HepG2 (cell line): ENCODE data around the gene PGP. TPM values are rescaled to one million over a fixed set of nuclear protein-coding genes. Genes with fewer than 3 reads are reported as not detected.

Source experiments
- BRCA1 ChIP-seq: sonication (generic); formaldehyde crosslinking; IDR thresholded peaks from 2 replicates; pipeline ENCODE4 v1.4.0; 2020; ENCODE audit warnings: missing genetic modification reagents
- CBX5 ChIP-seq: sonication (generic); formaldehyde crosslinking; IDR thresholded peaks from 2 replicates; pipeline ENCODE4 v1.4.0; 2020; ENCODE audit warnings: missing genetic modification reagents, borderline replicate concordance
- FOXC1 ChIP-seq: sonication (generic); formaldehyde crosslinking; IDR thresholded peaks from 2 replicates; pipeline ENCODE4 v1.8.0; 2022; ENCODE audit warnings: mild to moderate bottlenecking, missing genetic modification reagents, borderline replicate concordance
- GTF3A ChIP-seq: sonication (generic); formaldehyde crosslinking; conservative IDR thresholded peaks from 2 replicates; pipeline ENCODE4 v1.4.0; 2020; ENCODE audit warnings: mild to moderate bottlenecking, missing genetic modification reagents
- KDM5B ChIP-seq: sonication (generic); formaldehyde crosslinking; IDR thresholded peaks from 2 replicates; pipeline ENCODE4 v1.4.0; 2020; ENCODE audit warnings: missing genetic modification reagents, mild to moderate bottlenecking, borderline replicate concordance
- NCOA1 ChIP-seq: sonication (generic); formaldehyde crosslinking; IDR thresholded peaks from 2 replicates; pipeline ENCODE4 v1.9.0; 2021; ENCODE audit warnings: missing genetic modification reagents
- RBAK ChIP-seq: sonication (generic); formaldehyde crosslinking; IDR thresholded peaks from 2 replicates; pipeline ENCODE4 v1.5.1; 2020; ENCODE audit warnings: mild to moderate bottlenecking, missing genetic modification reagents
- REL ChIP-seq: sonication (generic); formaldehyde crosslinking; conservative IDR thresholded peaks from 2 replicates; pipeline ENCODE4 v1.8.0; 2022; ENCODE audit warnings: mild to moderate bottlenecking, missing genetic modification reagents, moderate library complexity
- RNF219 ChIP-seq: sonication (generic); formaldehyde crosslinking; IDR thresholded peaks from 2 replicates; pipeline ENCODE4 v1.5.0; 2020; ENCODE audit warnings: mild to moderate bottlenecking, missing genetic modification reagents
- SKIL ChIP-seq: sonication (generic); formaldehyde crosslinking; IDR thresholded peaks from 2 replicates; pipeline ENCODE4 v1.8.0; 2022; ENCODE audit warnings: missing genetic modification reagents, mild to moderate bottlenecking, moderate library complexity, borderline replicate concordance
- SRSF4 ChIP-seq: fragments of 200-400 bp; formaldehyde crosslinking; IDR thresholded peaks from one replicate; pipeline ENCODE4 v1.6.1; 2018; ENCODE audit warnings: mild to moderate bottlenecking, low read depth, low read length, moderate library complexity; ENCODE audit not compliant: poor library complexity, severe bottlenecking
- TBL1XR1 ChIP-seq: fragments of 150-350 bp; IDR thresholded peaks from 2 replicates; pipeline ENCODE4 v1.6.1; 2014; ENCODE audit warnings: borderline replicate concordance, low read length; ENCODE audit not compliant: partially characterized antibody
- TMF1 ChIP-seq: sonication (generic); formaldehyde crosslinking; IDR thresholded peaks from 2 replicates; pipeline ENCODE4 v1.8.1; 2022; ENCODE audit warnings: low read depth, missing genetic modification reagents
- TOE1 ChIP-seq: sonication (generic); formaldehyde crosslinking; IDR thresholded peaks from 2 replicates; pipeline ENCODE4 v1.4.0; 2020; ENCODE audit warnings: mild to moderate bottlenecking, missing genetic modification reagents
- XBP1 ChIP-seq: sonication (generic); formaldehyde crosslinking; IDR thresholded peaks from 2 replicates; pipeline ENCODE4 v1.5.0; 2020; ENCODE audit warnings: missing genetic modification reagents
- ZNF263 ChIP-seq: sonication (generic); formaldehyde crosslinking; IDR thresholded peaks from 2 replicates; pipeline ENCODE4 v1.4.0; 2020; ENCODE audit warnings: missing genetic modification reagents
- ZNF264 ChIP-seq: sonication (generic); formaldehyde crosslinking; IDR thresholded peaks from 2 replicates; pipeline ENCODE4 v1.4.0; 2020; ENCODE audit warnings: missing genetic modification reagents
- ZNF34 ChIP-seq: sonication (generic); formaldehyde crosslinking; IDR thresholded peaks from 2 replicates; pipeline ENCODE4 v1.4.0; 2020; ENCODE audit warnings: mild to moderate bottlenecking, missing genetic modification reagents, borderline replicate concordance
- ZNF354B ChIP-seq: sonication (generic); formaldehyde crosslinking; IDR thresholded peaks from 2 replicates; pipeline ENCODE4 v1.8.0; 2022; ENCODE audit warnings: mild to moderate bottlenecking, missing genetic modification reagents
- ZNF367 ChIP-seq: sonication (generic); formaldehyde crosslinking; IDR thresholded peaks from 2 replicates; pipeline ENCODE4 v1.4.0; 2020; ENCODE audit warnings: missing genetic modification reagents, borderline replicate concordance
- ZNF460 ChIP-seq: sonication (generic); formaldehyde crosslinking; IDR thresholded peaks from 2 replicates; pipeline ENCODE4 v1.5.1; 2020; ENCODE audit warnings: missing genetic modification reagents, mild to moderate bottlenecking, borderline replicate concordance
- ZNF75D ChIP-seq: sonication (generic); formaldehyde crosslinking; IDR thresholded peaks from 2 replicates; pipeline ENCODE4 v1.8.1; 2023; ENCODE audit warnings: missing genetic modification reagents, mild to moderate bottlenecking, borderline replicate concordance
- ZNF770 ChIP-seq: sonication (generic); formaldehyde crosslinking; IDR thresholded peaks from 2 replicates; pipeline ENCODE4 v1.5.0; 2020; ENCODE audit warnings: mild to moderate bottlenecking, missing genetic modification reagents
- polyA plus RNA-seq, 8 experiments: library from polyadenylated mRNA; depleted of rRNA in 3 of 8; stranded (reverse) in 7 of 8; unstranded in 1 of 8; fragments of >200 nt; fragmentation: Illumina TruSeq in 4 of 8; extraction: Trizol in 4 of 8; gene quantifications; 2 replicates each; pipeline versions ENCODE4 v1.2.1 to v1.2.3, GENCODE V29; 2011 to 2016; ENCODE audit warnings: low read depth in 4 of 8, missing spikeins in 1 of 8, mixed read lengths in 1 of 8; ENCODE audit not compliant: insufficient read depth in 1 of 8
- total RNA-seq, 5 experiments: library from RNA; depleted of rRNA; stranded (reverse); fragments of >200 nt; fragmentation: Illumina TruSeq; extraction: Trizol; gene quantifications; 2 replicates each; pipeline ENCODE4 v1.2.3, GENCODE V29; 2016; ENCODE audit warnings: low read depth in 1 of 5

The PGP gene
- total and polyA plus RNA-seq, 2 of the 13 experiments (the other 11 are each of a cell fraction or from before 2014, with no cell fraction given) = 7.3 to 18.3 TPM

DNA sequence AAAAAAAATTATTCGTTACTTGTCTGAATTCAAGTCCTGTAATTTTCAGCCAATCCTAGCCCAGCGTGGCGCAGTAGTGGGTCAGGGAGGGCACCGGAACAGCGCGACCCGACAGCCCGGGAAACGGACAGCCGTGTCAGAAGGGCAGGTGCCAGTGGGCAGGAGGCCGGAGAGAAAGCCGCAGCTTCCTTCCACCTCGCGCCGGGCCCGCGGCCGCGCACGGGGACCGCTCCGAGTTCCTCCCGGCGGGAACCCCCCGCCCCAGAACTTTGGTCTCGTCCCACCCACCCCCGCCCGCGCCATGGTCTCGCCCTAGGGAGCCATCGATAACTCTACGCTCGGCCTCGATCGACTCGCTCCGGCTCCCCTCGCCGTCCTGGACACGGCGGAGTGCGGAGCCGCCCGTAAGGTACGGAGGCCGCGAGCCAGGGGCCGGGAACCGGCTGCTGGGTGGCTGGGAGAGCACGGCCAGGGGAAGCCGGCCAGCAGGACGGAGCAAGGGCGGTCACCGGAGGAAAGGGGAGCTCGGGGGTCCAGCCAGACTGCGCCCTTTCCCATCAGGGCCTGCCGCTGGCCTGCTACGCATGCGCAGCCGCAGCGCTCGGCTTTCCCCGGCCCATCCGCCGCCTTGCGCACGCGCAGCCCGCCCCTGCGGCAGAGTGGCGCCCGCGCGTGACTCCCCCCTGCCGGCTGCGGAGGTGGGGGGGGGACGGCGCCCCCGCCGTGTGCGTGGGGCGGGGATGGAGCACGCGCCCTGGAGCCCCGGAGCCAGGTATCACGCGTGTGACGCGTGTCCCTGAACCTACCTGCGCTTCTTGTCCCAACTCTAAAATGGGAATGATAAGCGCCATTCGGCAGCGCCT, 9.3 kb downstream of the PGP start, which contains the start of gene MLST8 (continued):
- no peak for TF ChIP-seq ZNF75D (CRISPR knock-in tag)
- TF ChIP-seq ZNF770 = peak; percentile 64; the same call in 1 of the 2 replicates
- TF ChIP-seq BRCA1 (CRISPR knock-in tag) = peak; percentile 54; the same call in 1 of the 2 replicates
- peak; percentile 56 for TF ChIP-seq TBL1XR1
- TF ChIP-seq NCOA1 (CRISPR knock-in tag) = peak; percentile 96
- TF ChIP-seq ZNF460 (CRISPR knock-in tag) = no peak
- TF ChIP-seq FOXC1 (CRISPR knock-in tag) = peak; percentile 96; the same call in 1 of the 2 replicates
- no peak for TF ChIP-seq TMF1 (CRISPR knock-in tag)
- TF ChIP-seq XBP1 (CRISPR knock-in tag) = no peak
- no peak for TF ChIP-seq ZNF367 (CRISPR knock-in tag)
- no peak for TF ChIP-seq ZNF264 (CRISPR knock-in tag)
- 0 out of 2 replicates have a peak, but pooled peaks have one; percentile 41 for TF ChIP-seq SKIL (CRISPR knock-in tag)
- peak; percentile 84; the same call in 1 of the 2 replicates for TF ChIP-seq ZNF34 (CRISPR knock-in tag)
- no peak for TF ChIP-seq SRSF4
- 0 out of 2 replicates have a peak, but pooled peaks have one; percentile 27 for TF ChIP-seq REL (CRISPR knock-in tag)
- TF ChIP-seq ZNF354B = 0 out of 2 replicates have a peak, but pooled peaks have one; percentile 38
- TF ChIP-seq RBAK (CRISPR knock-in tag) = no peak
- no peak for TF ChIP-seq TOE1
- peak; percentile 83; the same call in 1 of the 2 replicates for TF ChIP-seq KDM5B
- no peak for TF ChIP-seq GTF3A (CRISPR knock-in tag)
- TF ChIP-seq ZNF263 (CRISPR knock-in tag) = no peak
- no peak for TF ChIP-seq RNF219 (CRISPR knock-in tag)
- no peak; the same call in 1 of the 2 replicates for TF ChIP-seq CBX5
